Activated T-cell treated with anti-CD3 and anti-CD28 coated beads, Interleukin-2, amount 50 U/mL, for 72 hours (primary cell): Measurements from ENCODE around the gene ZNF618. TPM values are rescaled to one million over a fixed set of nuclear protein-coding genes. Genes with fewer than 3 reads are reported as not detected.

Experiments used
- ATAC-seq, 2 donors: fragments of 150-1000 bp; cut with Tn5 transposase; replicated peaks in 1 of 2; 2 replicates each; pipeline ENCODE4 v1.10.0; 2021; ENCODE audit warnings: moderate library complexity in 2 of 2, mild to moderate bottlenecking in 1 of 2
- DNase-seq, 2 donors: peaks; one replicate each; pipeline ENCODE4 v3.0.0; 2021 to 2022; ENCODE audit warnings: mixed read lengths in 1 of 2
- H3K27ac Mint-ChIP-seq: one replicate; pipeline ENCODE4 v1.8.0; 2022; ENCODE audit warnings: mild to moderate bottlenecking, moderate library complexity, mixed read lengths
- H3K27me3 Mint-ChIP-seq: one replicate; pipeline ENCODE4 v1.8.0; 2022; ENCODE audit warnings: low read depth, mixed read lengths
- H3K36me3 Mint-ChIP-seq, 2 donors: one replicate each; pipeline ENCODE4 v1.8.0; 2022; ENCODE audit warnings: mixed read lengths in 2 of 2, mild to moderate bottlenecking in 1 of 2; ENCODE audit not compliant: insufficient read depth in 2 of 2
- H3K4me1 Mint-ChIP-seq: one replicate; pipeline ENCODE4 v1.8.0; 2022; ENCODE audit warnings: low read depth, mixed read lengths
- H3K4me3 Mint-ChIP-seq, 2 donors: one replicate each; pipeline ENCODE4 v1.8.0; 2022; ENCODE audit warnings: mild to moderate bottlenecking in 2 of 2, mixed read lengths in 2 of 2, moderate library complexity in 2 of 2
- H3K9me3 Mint-ChIP-seq, 2 donors: one replicate each; pipeline ENCODE4 v1.8.0; 2022; ENCODE audit warnings: mixed read lengths in 2 of 2
- total RNA-seq, 2 donors: library from RNA; stranded (reverse); gene quantifications; one replicate each; pipeline ENCODE4 v1.2.3, GENCODE V29; 2022

ZNF618 gene
- total RNA-seq, 2 donors from 2014 or later, result 0.23 to 0.62 TPM

DNA sequence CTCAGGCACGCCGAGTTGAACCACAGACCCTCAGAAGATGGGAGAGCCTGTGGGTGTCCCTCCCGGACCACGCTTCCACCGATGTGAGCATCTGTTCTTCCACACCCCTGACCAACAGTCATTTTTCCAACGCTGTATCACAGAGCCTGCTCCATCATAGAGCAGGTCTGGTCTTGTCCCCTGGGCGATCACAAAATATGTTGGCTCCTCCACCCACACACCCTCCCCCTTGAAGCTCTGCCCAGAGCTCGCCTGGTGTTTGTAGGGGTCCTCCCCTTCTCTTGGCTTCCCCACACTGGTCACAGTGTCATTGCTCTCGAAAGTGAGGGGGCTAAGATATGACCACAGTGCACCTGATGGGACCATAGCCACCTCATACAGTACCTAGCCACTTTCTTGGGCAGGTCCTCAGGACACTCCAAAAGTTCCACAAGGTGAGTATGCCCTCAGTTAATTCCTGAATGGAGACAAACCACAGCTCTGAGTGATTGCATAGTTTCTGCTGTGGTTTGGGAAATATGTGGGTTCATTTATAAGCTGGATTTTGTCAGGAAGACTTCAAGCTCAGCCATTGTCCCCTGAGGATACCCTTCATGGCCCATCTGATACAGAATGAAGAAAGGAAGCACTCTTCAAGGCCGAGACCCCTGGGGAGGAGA is 3.5 kb upstream of the ZNF618 start:
- Mint-ChIP-seq H3K27ac (no peak overlapping the region), H3K36me3 (peaks cover 0 to 2% of the 10 kb centered on the region in 2 donors), H3K4me3 (no peak overlapping the region), H3K4me1 (peaks cover 8% of the 10 kb centered on the region), H3K9me3 (no peaks in the 10 kb centered on the region), H3K27me3 (peaks cover 18% of the 10 kb centered on the region)
- ATAC-seq, result no peak
- no peak for DNase-seq

DNA sequence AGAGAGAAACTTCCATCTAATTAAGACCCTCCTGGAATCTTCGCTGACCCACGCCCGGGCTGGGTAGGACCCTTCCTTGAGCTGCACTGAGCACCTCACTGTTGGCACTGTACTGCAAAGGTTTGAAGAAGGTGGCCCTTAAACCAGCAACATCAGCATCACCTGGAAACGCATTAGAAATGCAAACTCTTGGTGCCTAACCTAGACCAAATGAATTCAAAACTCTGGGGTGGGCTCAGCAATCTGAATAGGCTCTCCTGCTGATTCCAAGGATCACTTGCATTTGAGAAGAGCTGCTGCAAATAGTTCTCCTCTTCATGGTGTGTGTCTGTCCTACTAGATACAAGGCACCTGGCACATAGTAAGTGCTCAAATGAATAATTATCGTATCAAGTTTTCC is 2.7 kb upstream of the ZNF618 start:
- no peaks in the 10 kb centered on the region for H3K9me3 Mint-ChIP-seq
- no peak overlapping the region for H3K4me3 Mint-ChIP-seq
- ATAC-seq, result no peak

DNA sequence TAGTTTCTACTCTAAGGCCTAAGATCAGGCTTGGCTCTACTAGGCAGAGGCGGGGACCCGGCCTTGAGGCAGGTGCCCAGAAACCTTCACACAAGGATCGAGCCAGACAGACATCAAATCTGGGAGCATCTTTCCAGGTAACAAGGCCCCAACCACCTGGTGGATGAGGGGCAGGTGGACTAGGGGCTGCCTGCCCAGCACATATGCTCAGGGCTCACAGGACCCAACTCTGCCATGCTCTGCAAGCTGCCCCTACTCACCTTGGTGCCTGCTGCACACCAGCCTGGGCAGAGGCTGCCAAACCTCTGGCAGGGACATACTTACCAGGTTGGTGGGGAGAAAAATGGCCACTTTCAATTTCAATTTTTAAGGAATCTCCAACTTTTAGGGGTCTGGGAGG is 2.2 kb upstream of the ZNF618 start:
- no peak for ATAC-seq
- Mint-ChIP-seq H3K9me3 (no peaks in the 10 kb centered on the region), H3K4me1 (peaks cover 8% of the 10 kb centered on the region), H3K27ac (no peak overlapping the region), H3K4me3 (no peak overlapping the region), H3K27me3 (peaks cover 18% of the 10 kb centered on the region), H3K36me3 (peaks cover 0 to 2% of the 10 kb centered on the region in 2 donors)
- no peak for DNase-seq

More for the DNA sequence above, 2.7 kb upstream of the ZNF618 start:
- H3K4me1 Mint-ChIP-seq, result peaks cover 8% of the 10 kb centered on the region
- H3K36me3 Mint-ChIP-seq, result peaks cover 0 to 2% of the 10 kb centered on the region in 2 donors
- no peak overlapping the region for H3K27ac Mint-ChIP-seq
- H3K27me3 Mint-ChIP-seq, result peaks cover 18% of the 10 kb centered on the region
- DNase-seq, result no peak

DNA sequence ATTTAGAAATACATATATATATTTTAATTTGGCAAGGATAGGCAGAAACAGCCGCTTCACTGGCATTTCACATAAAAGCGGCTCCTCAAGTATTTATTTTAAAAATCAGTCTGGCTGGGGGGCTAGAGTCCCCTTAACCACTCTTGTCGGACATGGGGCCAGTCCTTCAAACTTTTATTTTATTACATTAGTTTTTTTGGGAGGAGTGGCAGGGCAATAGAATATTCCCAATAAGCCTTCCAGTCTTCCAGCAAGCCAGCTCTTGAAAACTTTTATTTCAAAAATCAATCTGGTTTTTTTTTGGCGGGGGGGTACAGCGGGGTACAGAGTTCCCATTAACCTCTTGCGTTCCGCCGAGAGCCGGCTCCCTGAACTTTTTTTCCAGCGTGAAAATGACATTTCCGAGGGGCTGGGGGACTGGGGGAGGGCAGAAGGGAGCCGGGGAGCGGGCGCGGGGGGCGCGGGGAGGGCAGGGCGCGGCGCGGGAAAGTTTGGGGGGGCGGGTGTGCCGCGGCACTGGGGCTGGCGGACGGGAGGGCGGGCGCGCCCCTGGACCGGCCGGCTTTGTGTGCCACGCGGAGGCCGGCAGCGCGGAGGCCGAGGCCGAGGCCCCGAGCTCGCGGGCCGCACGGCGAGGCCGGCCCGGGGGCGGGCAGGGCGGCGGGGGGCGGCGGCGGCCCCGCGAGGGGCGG is 504 bp upstream of the ZNF618 start:
- Mint-ChIP-seq H3K27ac (no peak overlapping the region), H3K9me3 (no peaks in the 10 kb centered on the region), H3K36me3 (peaks cover 0 to 2% of the 10 kb centered on the region in 2 donors), H3K4me1 (peaks cover 8% of the 10 kb centered on the region), H3K27me3 (peaks cover 18% of the 10 kb centered on the region), H3K4me3 (peak overlapping the region in 1 of 2 donors; percentile 56)
- ATAC-seq, result peak; percentile 54 to 63
- DNase-seq, result no peak

DNA sequence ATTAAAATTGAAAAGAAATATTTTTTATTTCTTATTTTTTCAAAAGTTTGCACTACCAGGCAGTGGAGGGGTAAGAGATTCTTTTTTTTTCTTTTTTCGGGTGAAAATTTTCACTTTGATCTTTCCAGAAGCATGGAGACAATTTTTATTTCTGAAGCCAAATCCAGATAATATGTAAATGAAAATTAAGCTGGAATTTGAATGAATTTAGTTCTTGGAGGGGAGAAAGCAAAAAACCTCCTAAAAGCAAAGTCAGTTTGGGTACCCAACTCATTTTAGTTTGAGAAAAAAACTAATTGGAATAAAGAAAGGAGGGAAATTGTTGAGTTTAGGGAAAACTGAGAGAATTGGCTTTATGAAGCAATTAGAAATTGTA is 872 bp downstream of the ZNF618 start:
- Mint-ChIP-seq H3K4me1 (peaks cover 8% of the 10 kb centered on the region), H3K27me3 (peaks cover 18% of the 10 kb centered on the region), H3K27ac (no peak overlapping the region), H3K4me3 (peak overlapping the region; percentile 89 to 96), H3K9me3 (no peaks in the 10 kb centered on the region), H3K36me3 (peaks cover 0 to 2% of the 10 kb centered on the region in 2 donors)
- no peak for ATAC-seq
- no peak for DNase-seq

DNA sequence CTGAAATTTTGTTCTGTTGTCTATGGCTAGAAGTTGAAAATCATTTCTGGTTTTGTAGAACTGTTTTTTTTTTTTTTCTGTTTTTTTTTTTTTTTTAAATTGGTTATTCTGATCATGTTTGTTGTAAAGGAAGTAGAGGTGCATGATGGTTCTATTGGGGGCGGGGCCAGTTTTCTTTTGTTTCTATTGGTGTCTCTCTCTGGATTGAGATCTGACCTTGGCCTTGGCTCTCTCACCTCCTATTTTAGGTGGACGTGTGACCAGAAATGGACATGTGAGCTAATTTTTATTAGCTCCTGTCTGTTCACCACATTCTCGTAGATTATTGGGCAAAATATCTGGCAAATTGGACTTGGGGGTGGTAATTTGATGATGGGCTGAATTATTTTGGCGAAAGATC is 3.2 kb downstream of the ZNF618 start:
- Mint-ChIP-seq H3K36me3 (peaks cover 0 to 2% of the 10 kb centered on the region in 2 donors), H3K27me3 (peaks cover 15% of the 10 kb centered on the region), H3K27ac (no peak overlapping the region), H3K9me3 (no peaks in the 10 kb centered on the region), H3K4me3 (no peak overlapping the region), H3K4me1 (peaks cover 8% of the 10 kb centered on the region)
- ATAC-seq (no peak), DNase-seq (no peak)

DNA sequence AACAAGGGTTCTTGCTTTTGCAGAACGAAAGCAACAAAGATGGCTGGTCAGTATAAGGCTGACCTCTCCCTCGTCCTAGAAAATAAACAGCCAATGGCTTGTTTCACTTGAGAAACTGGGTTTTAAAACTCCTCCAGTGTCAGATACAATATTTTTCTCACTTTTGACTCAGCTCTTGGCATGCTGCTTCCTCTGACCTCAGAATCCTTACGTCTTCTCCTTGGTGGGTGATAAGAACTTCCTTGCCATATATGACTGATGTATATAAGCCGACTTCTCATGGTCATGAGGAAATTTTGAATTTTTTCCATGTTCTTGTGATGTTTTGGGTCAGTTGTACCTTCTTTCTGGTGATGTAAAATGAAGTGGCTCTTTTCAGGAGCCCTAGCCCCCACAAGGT is 3.8 kb downstream of the ZNF618 start:
- H3K4me1 Mint-ChIP-seq, result peaks cover 8% of the 10 kb centered on the region
- no peak for ATAC-seq
- no peak overlapping the region for H3K27ac Mint-ChIP-seq
- no peak overlapping the region for H3K4me3 Mint-ChIP-seq
- H3K9me3 Mint-ChIP-seq, result no peaks in the 10 kb centered on the region
- DNase-seq, result no peak
- peaks cover 0 to 2% of the 10 kb centered on the region in 2 donors for H3K36me3 Mint-ChIP-seq
- H3K27me3 Mint-ChIP-seq, result peaks cover 9% of the 10 kb centered on the region

DNA sequence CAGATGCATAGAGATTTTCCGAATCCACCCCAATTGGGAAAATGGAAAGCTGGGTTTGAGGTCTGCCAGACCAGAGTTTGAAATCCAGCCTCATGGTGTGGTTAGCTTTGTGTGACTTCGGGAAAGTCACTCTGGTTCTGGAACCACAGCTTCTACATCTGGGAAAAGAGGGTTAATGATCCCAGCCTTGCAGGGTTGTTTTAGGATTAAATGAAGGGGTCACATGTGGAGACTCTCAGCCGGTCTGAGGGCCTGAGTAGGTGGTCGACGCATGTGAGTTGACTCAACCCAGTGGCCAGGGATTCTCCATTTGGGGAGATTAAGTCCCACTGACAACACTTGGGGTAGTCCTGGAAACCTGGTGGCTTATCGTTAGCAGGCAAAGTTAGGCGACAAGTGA is 6.1 kb downstream of the ZNF618 start:
- no peak for DNase-seq

DNA sequence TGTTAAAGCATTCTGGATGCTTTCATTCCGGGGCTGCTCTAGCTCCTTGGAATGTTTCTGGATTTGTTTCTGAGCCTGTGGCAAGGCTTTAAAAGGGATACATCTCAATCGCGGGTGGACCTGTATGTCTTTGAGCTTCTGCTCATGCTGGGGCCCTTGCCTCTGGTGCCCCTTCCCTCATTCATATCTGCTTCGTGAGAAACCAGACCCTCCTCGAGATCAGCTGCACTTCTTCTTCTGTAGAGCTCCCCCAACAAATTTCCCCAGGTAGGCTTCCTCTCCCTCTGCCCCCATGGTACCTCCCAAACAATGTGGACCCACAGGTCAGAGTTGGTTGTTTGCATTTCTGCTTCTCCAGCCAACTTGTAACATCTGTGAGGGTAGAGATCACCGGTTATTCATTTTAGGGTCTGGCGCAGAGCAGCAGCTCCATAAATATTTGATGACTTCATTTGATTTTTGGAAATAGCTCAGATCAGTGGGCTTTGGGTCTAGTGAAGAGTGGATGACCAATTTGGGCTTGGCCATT is 6.6 kb downstream of the ZNF618 start:
- Mint-ChIP-seq H3K9me3 (no peaks in the 10 kb centered on the region), H3K36me3 (no peaks in the 10 kb centered on the region), H3K4me1 (peaks cover 22% of the 10 kb centered on the region), H3K4me3 (no peak overlapping the region), H3K27me3 (no peaks in the 10 kb centered on the region), H3K27ac (no peak overlapping the region)
- ATAC-seq (no peak), DNase-seq (no peak)

More for the DNA sequence above, 6.1 kb downstream of the ZNF618 start:
- no peaks in the 10 kb centered on the region for H3K36me3 Mint-ChIP-seq
- no peaks in the 10 kb centered on the region for H3K27me3 Mint-ChIP-seq
- H3K4me1 Mint-ChIP-seq, result peaks cover 19% of the 10 kb centered on the region
- no peak overlapping the region for H3K4me3 Mint-ChIP-seq
- no peak for ATAC-seq
- H3K27ac Mint-ChIP-seq, result no peak overlapping the region
- H3K9me3 Mint-ChIP-seq, result no peaks in the 10 kb centered on the region

DNA sequence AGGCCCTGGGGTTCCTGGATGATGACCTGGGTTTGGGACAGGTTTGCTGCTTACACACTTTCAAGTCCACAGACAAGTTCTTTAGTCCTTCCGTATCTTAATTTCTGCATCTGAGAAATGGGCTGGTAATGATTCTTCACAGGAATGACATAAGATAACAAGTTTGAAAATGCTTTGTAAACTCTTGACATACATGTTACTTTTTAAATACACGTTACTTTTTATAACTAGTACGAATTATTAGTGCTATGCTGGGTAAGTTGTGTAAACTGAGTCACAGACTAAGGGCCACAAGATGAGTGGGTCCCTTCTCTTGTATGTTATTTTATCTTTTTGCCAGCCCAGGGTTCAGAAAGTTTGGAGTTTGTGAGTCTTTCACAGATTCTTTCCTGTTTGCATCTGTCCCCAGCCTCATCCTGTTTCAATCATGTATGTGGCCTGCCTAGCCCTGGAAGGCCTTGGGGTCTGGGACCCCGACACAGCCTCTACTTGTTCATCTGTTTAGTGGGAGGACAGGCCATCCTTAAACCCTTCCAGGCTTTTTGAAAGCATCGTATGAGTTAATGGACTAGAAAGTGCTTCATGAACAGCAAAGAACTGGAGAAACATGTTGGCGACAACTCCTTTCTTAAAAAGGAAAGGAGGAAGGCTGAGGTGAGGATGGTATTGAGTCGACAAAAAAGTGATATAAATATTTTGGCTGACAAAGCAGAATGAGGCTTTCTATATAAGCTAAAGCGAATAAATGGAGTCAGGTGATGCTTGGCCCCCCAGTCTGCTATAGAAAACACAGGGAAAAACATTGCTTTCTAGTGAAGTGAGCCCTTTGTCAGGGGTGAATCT is 9.3 kb downstream of the ZNF618 start:
- H3K9me3 Mint-ChIP-seq, result no peaks in the 10 kb centered on the region
- DNase-seq (no peak), ATAC-seq (no peak)
- peaks cover 22% of the 10 kb centered on the region for H3K4me1 Mint-ChIP-seq
- H3K27me3 Mint-ChIP-seq, result no peaks in the 10 kb centered on the region
- H3K4me3 Mint-ChIP-seq, result peak overlapping the region in 1 of 2 donors; percentile 67
- H3K36me3 Mint-ChIP-seq, result peaks cover 0 to 1% of the 10 kb centered on the region in 2 donors
- H3K27ac Mint-ChIP-seq, result no peak overlapping the region

DNA sequence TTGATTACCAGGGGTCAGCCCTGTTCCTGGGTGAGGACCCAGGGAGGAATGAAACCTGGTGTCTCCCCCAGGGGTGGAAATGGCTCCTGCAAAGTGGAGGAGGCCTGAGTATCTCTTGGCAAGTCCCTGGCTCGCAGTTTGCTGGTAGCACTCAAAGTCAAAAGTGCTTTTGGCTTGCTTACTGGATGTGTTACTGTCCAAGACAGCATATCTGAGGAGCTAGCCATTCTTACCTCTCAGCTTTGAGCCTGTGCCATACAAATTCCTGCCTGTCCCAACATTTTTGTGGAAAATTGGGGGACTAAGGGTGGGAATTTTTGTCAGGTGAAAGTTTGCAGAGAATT is 9.9 kb downstream of the ZNF618 start:
- H3K27me3 Mint-ChIP-seq, result no peaks in the 10 kb centered on the region
- peaks cover 0 to 1% of the 10 kb centered on the region in 2 donors for H3K36me3 Mint-ChIP-seq
- DNase-seq (no peak), ATAC-seq (no peak)
- H3K4me1 Mint-ChIP-seq, result peaks cover 22% of the 10 kb centered on the region
- H3K27ac Mint-ChIP-seq, result no peak overlapping the region
- H3K4me3 Mint-ChIP-seq, result peak overlapping the region; percentile 67 to 73
- H3K9me3 Mint-ChIP-seq, result no peaks in the 10 kb centered on the region

DNA sequence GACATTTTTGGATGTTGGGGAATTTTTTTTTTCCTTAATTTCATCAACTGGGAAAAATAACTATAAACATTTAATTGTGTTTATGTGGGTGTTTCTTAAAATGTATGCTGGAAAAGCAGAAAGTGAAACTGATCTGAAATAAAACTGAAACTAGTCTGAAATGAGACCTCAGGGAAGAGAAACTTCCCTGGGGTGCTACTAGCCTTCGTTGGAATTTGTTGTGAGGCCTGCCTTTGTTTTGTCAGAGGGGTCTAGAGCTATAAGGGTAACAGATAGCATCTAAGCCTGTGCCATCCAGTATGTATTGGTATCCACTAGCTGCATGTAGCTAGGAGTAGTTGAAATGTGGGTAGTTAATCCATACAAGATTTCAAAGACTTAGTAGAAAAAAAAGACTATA is 10.4 kb downstream of the ZNF618 start:
- Mint-ChIP-seq H3K27ac (no peak overlapping the region), H3K27me3 (no peaks in the 10 kb centered on the region), H3K4me1 (peaks cover 22% of the 10 kb centered on the region), H3K9me3 (no peaks in the 10 kb centered on the region), H3K4me3 (peak overlapping the region; percentile 67 to 73), H3K36me3 (peaks cover 0 to 1% of the 10 kb centered on the region in 2 donors)
- DNase-seq, result no peak
- peak in 1 of 2 donors; percentile 46 for ATAC-seq

DNA sequence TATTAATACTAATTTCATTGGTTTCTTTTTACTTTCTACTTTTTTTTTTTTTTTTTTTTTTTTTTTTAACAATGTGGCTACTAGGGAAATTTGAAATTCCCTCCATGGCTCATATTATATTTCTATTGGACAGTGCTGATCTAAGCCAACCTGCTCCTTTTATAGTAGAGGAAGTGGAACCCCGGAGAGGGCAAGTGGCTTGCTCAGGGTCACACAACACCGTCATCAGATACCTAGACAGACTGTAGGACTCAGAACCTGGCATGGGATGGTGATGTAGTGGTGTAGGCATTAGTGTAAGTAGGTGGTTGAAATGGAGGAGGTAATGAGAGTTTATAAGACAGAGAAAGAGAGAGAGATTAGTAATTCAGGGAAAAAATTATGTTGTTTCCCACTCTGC is 10.8 kb downstream of the ZNF618 start:
- Mint-ChIP-seq H3K4me1 (peaks cover 22% of the 10 kb centered on the region), H3K9me3 (no peaks in the 10 kb centered on the region), H3K27ac (no peak overlapping the region), H3K27me3 (no peaks in the 10 kb centered on the region), H3K4me3 (no peak overlapping the region), H3K36me3 (peaks cover 0 to 1% of the 10 kb centered on the region in 2 donors)
- ATAC-seq (peak in 1 of 2 donors; percentile 27), DNase-seq (no peak)
